ENCODE results near the gene FDXR.

FDXR gene

DNA sequence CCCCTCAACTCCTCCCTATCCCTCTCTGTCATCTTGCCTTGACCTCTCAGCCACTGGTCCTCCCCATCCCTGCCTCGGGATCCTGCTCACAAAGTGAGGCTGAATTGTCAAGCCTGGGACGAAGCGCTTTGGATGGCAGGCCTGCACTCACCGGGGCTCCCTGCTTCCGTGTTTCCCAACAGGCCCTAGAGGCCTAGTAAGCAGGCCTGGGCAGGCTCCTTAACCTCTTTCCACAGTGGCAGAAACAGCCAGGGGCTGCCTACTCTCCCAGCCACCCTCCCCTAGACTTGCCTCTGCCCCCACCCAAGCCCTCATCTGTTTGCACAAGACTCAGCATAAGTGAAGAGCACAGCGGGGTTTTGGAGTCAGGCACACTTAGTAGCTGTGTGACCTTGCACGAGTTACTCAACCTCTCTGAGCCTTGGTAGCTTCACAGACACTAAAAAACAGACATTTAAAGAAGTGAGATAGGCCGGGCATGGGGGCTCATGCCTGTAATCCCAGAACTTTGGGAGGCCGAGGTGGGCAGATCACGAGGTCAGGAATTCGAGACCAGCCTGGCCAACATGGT, 25.7 kb upstream of the FDXR start:
- no peak for DNase-seq (ENCODE audit: low read depth, low spot score)

- DNase-seq (ENCODE audit: low read depth, low spot score), result no peak
Observed at GRCh38 chr17:74893936-74894671, 21.3 kb upstream of the FDXR start.

DNA sequence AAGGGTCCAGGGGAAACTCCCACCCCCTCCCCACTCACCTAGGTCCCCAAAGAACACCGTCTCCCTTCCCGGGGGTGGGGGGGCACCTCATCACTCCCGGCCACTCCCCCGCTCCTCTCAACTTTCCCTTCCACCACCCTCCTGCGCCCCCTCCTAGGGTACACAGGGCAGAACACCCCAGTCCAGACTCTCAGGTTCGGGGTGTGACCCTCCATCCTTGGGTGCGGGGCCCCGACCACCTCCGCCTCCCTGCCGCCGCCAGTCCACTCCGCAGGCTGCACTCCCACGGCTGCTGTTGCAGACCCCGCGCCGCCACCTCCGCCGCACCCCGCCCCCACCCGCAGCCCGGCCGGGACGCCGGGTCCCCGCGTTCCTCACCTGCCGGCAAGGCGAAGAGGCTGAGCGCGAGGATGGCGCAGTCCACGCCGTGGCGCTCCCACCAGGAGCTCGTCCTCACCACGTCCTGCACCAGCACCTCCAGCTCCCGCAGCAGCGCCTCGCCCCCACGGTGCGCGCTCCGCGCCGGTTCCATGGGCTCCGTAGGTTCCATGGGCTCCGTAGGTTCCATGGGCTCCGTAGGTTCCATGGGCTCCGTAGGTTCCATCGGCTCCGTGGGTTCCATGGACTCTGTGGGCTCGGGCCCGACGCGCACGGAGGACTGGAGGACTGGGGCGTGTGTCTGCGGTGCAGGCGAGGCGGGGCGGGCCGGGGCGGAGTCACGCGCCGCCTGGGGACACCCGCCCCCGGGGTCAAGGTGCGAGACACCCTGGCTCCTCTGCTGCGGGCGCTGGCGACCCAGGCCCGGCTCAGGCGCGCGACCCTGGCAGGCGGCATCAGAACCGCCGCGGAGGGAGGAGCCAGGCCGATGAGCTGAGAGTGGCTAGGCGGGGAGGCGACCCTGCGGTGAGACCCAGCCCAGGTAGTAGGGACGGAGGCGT, 20.4 kb upstream of the FDXR start, which contains the start of gene FADS6:
Gene FADS6, minus strand, starts transcription at position 660 of the 938 bp plus-strand sequence. Its CDS starts 38 bp downstream, at position 622.
- DNase-seq (ENCODE audit: low read depth, low spot score), result no peak

DNA sequence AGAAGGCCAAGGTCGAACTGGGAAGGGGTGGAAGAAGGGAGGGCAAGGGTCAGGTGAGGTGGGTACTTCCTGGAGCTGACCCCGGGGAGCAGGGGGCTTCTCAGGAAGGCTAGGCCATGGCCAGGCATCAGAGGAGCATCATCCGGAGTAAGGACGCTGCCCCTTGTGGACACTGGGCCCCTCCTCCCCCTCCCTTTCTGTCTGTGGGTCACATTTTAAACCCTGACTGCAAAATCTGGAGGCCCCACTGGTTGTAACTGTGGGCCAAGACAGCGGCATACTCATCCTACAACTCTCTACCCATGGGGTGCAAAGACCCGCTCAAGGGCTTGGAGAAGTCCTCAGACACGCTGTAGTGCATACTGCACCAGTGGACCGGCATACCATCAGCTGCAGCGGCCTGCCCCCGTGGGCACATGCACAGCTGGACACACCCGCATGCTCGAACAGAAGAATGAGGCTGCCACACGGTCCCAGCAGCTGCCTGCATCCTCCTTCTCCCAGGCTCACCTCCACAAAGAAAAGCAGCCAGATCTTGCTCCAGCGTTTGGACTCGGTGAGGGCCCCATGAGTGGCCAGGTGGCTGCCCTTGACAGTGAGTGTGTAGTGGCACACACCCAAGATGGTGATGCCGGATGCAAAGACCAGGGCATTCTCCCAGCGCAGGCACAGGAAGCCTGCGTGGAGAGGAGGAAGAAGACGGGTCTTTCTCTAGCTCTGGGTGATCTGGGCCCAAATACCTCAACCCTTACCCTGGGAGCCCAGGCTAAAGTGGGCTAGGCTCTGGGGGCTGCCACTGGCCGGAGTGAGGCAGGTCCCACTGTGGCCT, 19.4 kb upstream of the FDXR start:
- DNase-seq (ENCODE audit: low read depth, low spot score), result no peak

- no peak for DNase-seq (ENCODE audit: low read depth, low spot score)
Observed at GRCh38 chr17:74890554-74890953, 17.8 kb upstream of the FDXR start.

- DNase-seq (ENCODE audit: low read depth, low spot score), result no peak
Observed at GRCh38 chr17:74888469-74888868, 15.7 kb upstream of the FDXR start.

DNA sequence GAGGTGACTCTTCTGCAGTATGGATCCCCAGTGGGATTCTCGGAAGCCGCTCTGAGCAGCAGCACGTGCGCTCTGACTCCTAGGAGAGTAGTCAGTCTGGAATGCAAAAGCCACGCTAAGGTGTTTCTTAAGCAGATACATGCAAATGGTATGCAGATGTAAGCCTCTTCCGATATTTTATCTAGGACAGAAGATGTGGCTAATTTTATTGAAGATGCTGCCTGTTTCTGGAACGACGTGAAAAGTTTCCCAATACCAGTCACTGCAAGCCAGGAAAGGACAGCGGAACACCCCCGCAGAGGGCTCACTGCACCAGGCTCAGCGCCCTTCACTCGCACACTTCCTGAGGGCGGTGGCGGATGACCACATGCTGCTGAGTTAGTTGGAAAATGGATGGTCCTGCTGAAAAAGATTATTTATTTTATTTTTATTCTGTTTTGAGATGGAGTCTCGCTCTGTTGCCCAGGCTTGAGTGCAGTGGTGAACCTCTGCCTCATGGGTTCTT, 10.5 kb upstream of the FDXR start:
- no peak for DNase-seq (ENCODE audit: low read depth, low spot score)

DNA sequence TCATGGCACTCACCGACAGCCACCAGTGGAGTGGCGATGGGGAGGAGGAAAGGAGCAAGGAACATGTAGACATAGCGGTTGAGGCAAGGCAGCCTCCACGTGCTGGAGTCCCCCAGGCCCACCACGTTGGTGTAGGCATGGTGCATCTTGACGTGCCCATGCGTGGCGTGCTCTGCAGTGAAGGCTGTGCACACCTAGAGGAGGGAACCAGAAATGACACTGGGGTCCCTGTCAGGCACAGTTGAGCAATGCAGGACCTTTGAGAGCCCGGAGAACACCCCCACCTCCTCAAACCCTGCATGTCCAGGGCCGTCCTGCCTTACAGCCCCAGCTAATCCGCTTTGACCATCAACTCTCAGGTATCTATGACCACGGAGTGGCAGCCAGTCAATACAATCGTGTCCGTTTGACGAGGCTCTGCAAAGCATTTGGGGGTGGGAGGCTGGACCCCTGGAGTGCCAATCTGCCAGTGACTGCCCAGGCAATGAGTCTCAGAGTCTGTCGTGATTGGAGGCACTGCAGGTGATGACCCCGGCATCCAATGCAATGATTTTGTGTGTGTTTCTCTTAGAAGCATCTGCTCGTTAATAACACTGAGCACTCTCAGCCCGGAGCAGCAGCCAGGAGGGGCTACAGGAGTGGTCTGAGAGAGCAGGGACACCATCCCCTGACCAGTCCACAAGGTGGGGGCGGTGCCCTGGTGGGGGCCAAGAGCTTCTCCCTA, 9.9 kb upstream of the FDXR start:
- DNase-seq (ENCODE audit: low read depth, low spot score), result no peak

- no peak for DNase-seq (ENCODE audit: low read depth, low spot score)
Observed at GRCh38 chr17:74881073-74881472, 8.3 kb upstream of the FDXR start.

DNA sequence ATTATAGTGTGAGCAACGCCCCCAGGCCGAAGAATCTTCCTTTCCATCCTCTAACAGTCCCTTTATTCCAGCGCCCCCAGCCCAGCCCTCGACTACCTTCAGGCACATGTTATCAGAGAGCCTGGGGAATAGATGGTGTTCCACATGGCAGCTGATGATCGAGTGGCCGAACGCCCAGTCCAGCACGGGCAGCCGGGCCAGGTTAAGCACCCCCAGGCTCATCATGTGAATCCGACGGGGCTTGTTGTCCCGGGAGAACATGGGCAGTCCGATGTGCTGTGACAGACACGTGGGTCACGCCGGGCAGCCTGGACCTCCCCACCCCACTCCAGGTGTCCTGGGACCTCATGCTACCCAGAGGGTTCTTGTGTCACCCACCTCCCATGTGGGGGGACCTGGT, 6.5 kb upstream of the FDXR start:
- DNase-seq (ENCODE audit: low read depth, low spot score), result no peak

GRCh38 chr17:74878658-74879057, 5.9 kb upstream of the FDXR start:
- no peak for DNase-seq (ENCODE audit: low read depth, low spot score)

DNA sequence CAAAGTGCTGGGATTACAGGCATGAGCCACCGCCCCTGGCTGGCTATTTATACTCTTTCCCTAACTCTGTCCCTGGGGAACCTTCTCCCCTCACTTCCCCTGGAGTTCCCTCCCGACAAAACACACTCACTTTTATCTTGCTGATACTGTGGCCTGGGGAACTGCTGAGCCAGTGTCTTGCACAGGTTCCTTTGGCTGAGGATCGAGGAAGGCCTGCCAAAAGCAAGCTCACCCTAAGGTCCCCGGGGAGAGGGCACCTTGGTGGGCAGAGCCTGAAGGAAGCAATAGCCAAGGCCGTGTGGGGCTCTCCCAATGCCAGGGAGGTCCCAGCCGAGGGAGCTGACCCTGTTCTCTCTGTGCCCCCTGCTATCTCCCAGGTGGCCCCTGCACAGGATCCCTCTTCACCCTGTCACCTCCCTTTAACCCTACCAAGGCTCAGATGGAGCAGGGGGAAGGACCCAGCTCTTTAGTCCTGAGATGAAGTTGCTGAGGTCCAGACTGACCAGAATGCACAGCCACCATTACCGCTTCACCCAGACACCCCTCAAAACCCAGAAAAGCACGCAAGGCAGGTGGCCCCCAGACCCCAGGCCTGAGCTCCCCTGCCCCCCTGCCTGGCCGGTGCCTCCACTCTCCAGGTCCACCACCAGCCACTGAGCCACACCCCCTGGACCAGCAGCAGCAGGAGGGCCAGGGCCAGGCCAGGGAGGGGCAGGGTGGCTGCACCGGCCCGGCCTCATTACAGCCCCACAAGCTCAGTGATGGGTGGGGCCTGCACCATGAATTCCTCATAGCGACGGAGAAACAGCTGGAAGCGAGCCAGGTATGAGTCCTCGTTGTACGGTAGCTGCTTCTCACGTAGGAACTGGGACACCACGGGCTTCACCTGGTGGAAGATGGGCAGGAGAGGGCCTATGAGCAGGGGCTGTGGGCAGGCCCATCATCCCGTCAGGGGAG, 5.1 kb upstream of the FDXR start:
- no peak for DNase-seq (ENCODE audit: low read depth, low spot score)

DNA sequence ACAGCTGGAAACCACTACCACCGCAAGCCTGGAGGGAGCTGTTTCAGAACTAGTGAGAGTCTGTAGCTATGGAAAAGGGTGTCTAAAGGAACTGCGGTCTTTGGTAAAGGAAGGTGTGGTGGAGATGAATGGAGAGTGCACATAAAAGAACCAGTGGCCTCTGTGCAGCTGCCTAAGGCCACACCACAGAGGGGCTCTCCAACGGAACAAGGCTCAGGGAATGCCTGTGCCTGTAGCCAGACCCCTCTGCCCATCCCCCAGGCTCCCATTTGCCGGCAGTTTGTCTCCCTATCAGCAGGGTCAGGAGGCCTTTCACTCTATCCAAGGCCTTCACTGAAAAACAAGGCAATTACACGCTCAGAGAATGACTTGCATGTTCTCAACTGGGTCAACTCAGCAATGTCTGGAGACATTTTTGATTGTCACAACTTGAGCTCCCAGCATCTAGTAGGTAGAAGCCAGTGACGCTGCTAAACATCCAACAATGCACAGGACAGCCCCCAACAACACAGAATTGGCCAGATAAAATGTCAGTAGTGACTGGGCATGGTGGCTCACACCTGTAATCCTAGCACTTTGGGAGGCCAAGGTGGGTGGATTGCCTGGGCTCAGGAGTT, 3.3 kb upstream of the FDXR start:
- DNase-seq (ENCODE audit: low read depth, low spot score), result no peak

- DNase-seq (ENCODE audit: low read depth, low spot score), result no peak
Observed at GRCh38 chr17:74875155-74875976, 2.6 kb upstream of the FDXR start.

GRCh38 chr17:74874615-74875037, 1.8 kb upstream of the FDXR start:
- DNase-seq (ENCODE audit: low read depth, low spot score), result no peak

GRCh38 chr17:74873874-74874614, 1.2 kb upstream of the FDXR start:
- DNase-seq (ENCODE audit: low read depth, low spot score), result no peak

All from brain pericyte (primary cell).